Endothelial cell of umbilical vein (primary cell): ENCODE measurements around the gene DXO.

Experiments
- EZH2 ChIP-seq: IDR thresholded peaks from 2 replicates; pipeline ENCODE4 v1.6.1; 2012; ENCODE audit warnings: borderline replicate concordance, low read depth, mild to moderate bottlenecking, moderate library complexity, low read length, inconsistent platforms; ENCODE audit not compliant: severe bottlenecking
- FOS ChIP-seq: IDR thresholded peaks from 2 replicates; pipeline ENCODE4 v1.6.1; 2011; ENCODE audit warnings: mild to moderate bottlenecking, low read length, moderate library complexity, borderline replicate concordance; ENCODE audit not compliant: insufficient read depth
- GATA2 ChIP-seq: IDR thresholded peaks from 2 replicates; pipeline ENCODE4 v1.7.0; 2011; ENCODE audit warnings: low read depth, mild to moderate bottlenecking, moderate library complexity, mixed read lengths, low read length; ENCODE audit not compliant: insufficient read length, insufficient read depth
- JUN ChIP-seq: IDR thresholded peaks from 2 replicates; pipeline ENCODE4 v1.6.1; 2011; ENCODE audit warnings: borderline replicate concordance, low read depth; ENCODE audit not compliant: insufficient read length, insufficient read depth
- MYC ChIP-seq: IDR thresholded peaks from one replicate; pipeline ENCODE4 v1.6.1; 2011; ENCODE audit warnings: mild to moderate bottlenecking, low read depth, low read length
- POLR2A ChIP-seq: IDR thresholded peaks from 2 replicates; pipeline ENCODE4 v1.6.1; 2012; ENCODE audit warnings: low read depth, mild to moderate bottlenecking, control low read depth, low read length
- POLR2AphosphoS5 ChIP-seq: IDR thresholded peaks from 2 replicates; pipeline ENCODE4 v1.6.1; 2012; ENCODE audit warnings: low read depth, mild to moderate bottlenecking, control low read depth, low read length, moderate library complexity; ENCODE audit not compliant: insufficient read depth
- TF ChIP-seq, protein P1 (sequence below): IDR thresholded peaks from 2 replicates; pipeline ENCODE4 v1.6.1; 2011; ENCODE audit not compliant: insufficient read depth, insufficient read length
- TF ChIP-seq, protein P2 (sequence below), 2 donors: IDR thresholded peaks; 1 replicate in 1 of 2; 2 replicates in 1 of 2; pipeline ENCODE4 v1.5.1; 2011; ENCODE audit warnings: low read length in 2 of 2, mild to moderate bottlenecking in 2 of 2, moderate library complexity in 2 of 2, control low read depth in 1 of 2, inconsistent platforms in 1 of 2, low read depth in 1 of 2; ENCODE audit not compliant: insufficient read depth in 1 of 2; ENCODE audit errors: extremely low read depth in 1 of 2

DNA sequence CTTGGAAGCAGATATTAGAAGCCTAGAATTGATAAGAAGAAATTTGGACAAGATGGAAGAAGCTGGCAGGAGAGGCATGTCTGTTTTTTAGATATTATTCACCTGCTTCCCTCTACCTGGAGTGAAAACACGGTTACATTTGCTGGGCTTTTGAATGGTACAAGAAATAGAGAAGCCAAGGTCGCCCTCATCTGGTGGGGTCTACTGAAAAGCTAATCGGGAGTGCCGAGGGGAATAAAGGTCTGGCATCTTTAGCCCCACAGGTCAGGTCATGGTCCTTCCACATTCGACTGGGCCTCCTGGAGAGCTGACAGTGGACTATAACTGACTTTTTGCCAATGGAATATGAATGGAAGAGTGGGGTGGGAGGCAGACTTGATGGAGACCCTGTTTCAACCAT, 49.0 kb downstream of the DXO start:
- TF ChIP-seq POLR2A (no peak), EZH2 (no peak), JUN (no peak), POLR2AphosphoS5 (no peak), GATA2 (no peak), MYC (no peak), FOS (no peak)
- TF ChIP-seq, protein P1, sequence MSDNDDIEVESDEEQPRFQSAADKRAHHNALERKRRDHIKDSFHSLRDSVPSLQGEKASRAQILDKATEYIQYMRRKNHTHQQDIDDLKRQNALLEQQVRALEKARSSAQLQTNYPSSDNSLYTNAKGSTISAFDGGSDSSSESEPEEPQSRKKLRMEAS = no peak
- TF ChIP-seq, protein P2, sequence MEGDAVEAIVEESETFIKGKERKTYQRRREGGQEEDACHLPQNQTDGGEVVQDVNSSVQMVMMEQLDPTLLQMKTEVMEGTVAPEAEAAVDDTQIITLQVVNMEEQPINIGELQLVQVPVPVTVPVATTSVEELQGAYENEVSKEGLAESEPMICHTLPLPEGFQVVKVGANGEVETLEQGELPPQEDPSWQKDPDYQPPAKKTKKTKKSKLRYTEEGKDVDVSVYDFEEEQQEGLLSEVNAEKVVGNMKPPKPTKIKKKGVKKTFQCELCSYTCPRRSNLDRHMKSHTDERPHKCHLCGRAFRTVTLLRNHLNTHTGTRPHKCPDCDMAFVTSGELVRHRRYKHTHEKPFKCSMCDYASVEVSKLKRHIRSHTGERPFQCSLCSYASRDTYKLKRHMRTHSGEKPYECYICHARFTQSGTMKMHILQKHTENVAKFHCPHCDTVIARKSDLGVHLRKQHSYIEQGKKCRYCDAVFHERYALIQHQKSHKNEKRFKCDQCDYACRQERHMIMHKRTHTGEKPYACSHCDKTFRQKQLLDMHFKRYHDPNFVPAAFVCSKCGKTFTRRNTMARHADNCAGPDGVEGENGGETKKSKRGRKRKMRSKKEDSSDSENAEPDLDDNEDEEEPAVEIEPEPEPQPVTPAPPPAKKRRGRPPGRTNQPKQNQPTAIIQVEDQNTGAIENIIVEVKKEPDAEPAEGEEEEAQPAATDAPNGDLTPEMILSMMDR (IDR thresholded peaks at IDR 0.05; ENCODE audit: extremely low read depth in 1 of 2, insufficient read depth in 1 of 2, low read depth in 1 of 2, low read length in 2 of 2) = peak in 1 of 2 donors; percentile 5
